Central memory CD4-positive, alpha-beta T cell (primary cell): Measurements from ENCODE around the gene LMBR1.
"Not testable (repeated sequence)": the region's sequence is repeated elsewhere in the genome, so short reads cannot be mapped to it uniquely, and the experiment has no call there.

Source experiments
- DNase-seq: peaks from one replicate; pipeline ENCODE4 v3.0.0; 2022

Gene LMBR1

GRCh38 chr7:156753630-156754029, 139.4 kb downstream of the LMBR1 start:
- DNase-seq, result no peak

GRCh38 chr7:156753229-156753560, 139.8 kb downstream of the LMBR1 start:
- DNase-seq, result no peak

GRCh38 chr7:156752367-156753228, 140.4 kb downstream of the LMBR1 start:
- no peak for DNase-seq

- no peak for DNase-seq
These were observed 141.7 kb downstream of the LMBR1 start for GRCh38 chr7:156751319-156751718.

- no peak for DNase-seq
These were observed 145.3 kb downstream of the LMBR1 start for GRCh38 chr7:156747718-156748117.

GRCh38 chr7:156746891-156747290, 146.1 kb downstream of the LMBR1 start:
- no peak for DNase-seq

GRCh38 chr7:156739596-156739995, 153.4 kb downstream of the LMBR1 start:
- no peak for DNase-seq

GRCh38 chr7:156735851-156736250, 157.1 kb downstream of the LMBR1 start:
- DNase-seq, result no peak

- no peak for DNase-seq
These were observed 159.3 kb downstream of the LMBR1 start for GRCh38 chr7:156733638-156734037.

- no peak for DNase-seq
These were observed 160.8 kb downstream of the LMBR1 start for GRCh38 chr7:156732091-156732625.

GRCh38 chr7:156731651-156732050, 161.3 kb downstream of the LMBR1 start:
- DNase-seq, result no peak

GRCh38 chr7:156725936-156726335, 167.0 kb downstream of the LMBR1 start:
- DNase-seq, result no peak

- DNase-seq, result no peak
These were observed 167.9 kb downstream of the LMBR1 start for GRCh38 chr7:156725073-156725472.

GRCh38 chr7:156722043-156722826, 170.7 kb downstream of the LMBR1 start:
- no peak for DNase-seq

- no peak for DNase-seq
These were observed 189.1 kb downstream of the LMBR1 start for GRCh38 chr7:156703773-156704482.

- DNase-seq, result no peak
These were observed 189.8 kb downstream of the LMBR1 start for GRCh38 chr7:156703209-156703608.

- no peak for DNase-seq
These were observed 190.6 kb downstream of the LMBR1 start for GRCh38 chr7:156702399-156702798.

- DNase-seq, result not testable (repeated sequence)
These were observed 191.2 kb downstream of the LMBR1 start for GRCh38 chr7:156701787-156702186.

GRCh38 chr7:156698512-156698911, 194.5 kb downstream of the LMBR1 start:
- not testable (repeated sequence) for DNase-seq

GRCh38 chr7:156697283-156697682, 195.7 kb downstream of the LMBR1 start:
- not testable (repeated sequence) for DNase-seq

GRCh38 chr7:156693627-156694026, 199.4 kb downstream of the LMBR1 start:
- DNase-seq, result no peak

- DNase-seq, result no peak
These were observed 200.1 kb downstream of the LMBR1 start for GRCh38 chr7:156692849-156693248.

- no peak for DNase-seq
These were observed 201.2 kb downstream of the LMBR1 start for GRCh38 chr7:156691764-156692163.
